ENCODE results near the gene CFL2.
"Not testable (repeated sequence)": the region's sequence is repeated elsewhere in the genome, so short reads cannot be mapped to it uniquely, and the experiment has no call there.

The CFL2 gene

DNA sequence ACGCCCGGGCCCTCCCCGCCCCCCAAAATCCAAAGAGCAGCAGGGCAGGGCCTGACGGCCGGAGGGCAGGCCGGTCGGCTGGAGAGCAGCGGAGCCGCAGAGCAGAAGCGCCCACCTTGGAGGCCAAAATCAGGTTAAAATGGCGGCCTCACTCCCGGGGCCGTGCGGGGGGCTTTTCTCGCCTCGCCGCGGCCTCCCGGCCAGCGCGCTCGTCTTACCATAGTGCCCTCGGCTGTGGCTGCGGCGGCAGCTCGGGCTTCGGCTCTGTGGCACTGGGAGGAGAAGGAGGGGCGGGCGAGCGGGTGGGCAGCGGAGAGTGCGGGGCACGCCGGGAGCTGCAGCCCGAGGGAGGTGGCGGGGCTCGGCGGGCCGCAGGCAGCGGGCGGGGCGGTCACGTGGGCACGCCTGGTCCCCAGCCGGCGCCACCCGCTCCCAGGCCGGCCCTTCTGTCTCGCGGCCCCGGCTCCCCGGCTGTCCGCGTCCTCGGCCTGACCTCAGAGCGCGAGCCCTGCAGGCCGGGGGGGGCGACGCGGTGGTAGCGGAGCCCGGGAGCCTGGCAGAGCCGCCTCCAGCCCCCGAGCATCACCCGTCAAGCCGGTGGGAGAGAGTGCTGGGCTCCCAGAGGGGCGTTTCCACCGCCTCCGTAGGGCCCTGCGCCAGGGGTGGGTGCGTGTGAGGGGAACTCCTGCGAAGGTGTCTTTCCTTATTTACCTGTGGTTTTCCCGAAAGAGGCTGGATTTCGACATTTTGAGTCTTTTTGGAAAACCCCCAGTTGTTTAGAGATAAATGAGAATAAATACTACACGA, at the start of gene CFL2:
Gene CFL2 (minus strand): TSS at position 274 of the 807 bp plus-strand sequence. CDS start 53 bp downstream, at position 221.
- peak; percentile 70 for DNase-seq

DNA sequence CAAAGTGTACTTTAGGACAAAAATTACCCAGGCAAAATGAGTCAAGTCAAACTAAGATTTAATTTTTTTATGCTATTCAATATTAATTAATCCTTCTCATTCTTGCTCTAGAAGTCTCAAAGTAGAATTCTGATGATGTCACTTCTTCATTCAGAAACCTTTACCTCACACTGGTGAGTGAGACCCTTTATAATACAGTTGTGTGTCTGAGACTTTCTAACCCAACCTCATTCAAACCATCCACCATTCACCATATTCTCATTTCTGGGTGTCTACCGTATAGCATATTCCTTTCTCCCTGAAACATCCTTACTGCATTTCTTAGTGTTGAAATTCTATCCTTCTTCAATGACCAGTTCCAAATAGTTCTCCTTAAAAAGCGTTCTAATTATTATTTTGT, 40.8 kb upstream of the CFL2 start:
- no peak for DNase-seq

DNA sequence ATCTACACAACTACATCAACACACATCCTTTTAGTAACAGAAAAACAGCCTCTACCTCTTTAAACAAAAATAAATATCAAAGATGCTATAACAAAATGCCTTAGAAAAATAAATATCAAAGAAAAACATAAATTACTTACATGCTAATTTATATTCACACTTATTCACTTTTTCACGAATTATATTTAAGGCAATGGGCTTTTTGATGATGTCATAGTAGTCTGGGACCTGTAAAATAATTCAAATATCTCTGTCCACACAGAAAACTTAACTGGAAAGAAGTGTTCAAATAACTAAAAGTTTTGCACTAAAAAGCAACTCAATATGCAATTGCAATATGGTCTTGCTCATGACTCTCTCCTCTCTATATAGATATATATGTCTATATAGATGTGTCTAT, 40.3 kb upstream of the CFL2 start:
- no peak for DNase-seq

DNA sequence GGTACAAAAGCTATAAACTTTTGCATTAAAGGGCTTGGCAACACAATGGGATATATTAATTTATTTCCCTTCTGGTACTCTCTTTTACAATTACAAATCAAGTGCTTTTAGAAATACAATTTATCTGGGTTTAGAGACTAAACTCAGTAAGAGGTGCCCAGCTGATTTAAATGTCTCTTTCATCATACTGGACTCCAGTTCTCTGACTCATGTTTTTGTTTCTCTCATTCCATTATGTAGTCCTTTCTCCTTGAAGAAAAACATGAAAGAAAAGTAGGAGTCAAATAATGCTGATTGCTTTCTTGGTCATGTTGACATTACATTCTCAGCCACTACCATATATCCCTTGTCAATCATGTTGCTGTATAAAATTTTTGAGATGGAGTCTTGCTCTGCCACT, 36.3 kb upstream of the CFL2 start:
- no peak for DNase-seq

DNA sequence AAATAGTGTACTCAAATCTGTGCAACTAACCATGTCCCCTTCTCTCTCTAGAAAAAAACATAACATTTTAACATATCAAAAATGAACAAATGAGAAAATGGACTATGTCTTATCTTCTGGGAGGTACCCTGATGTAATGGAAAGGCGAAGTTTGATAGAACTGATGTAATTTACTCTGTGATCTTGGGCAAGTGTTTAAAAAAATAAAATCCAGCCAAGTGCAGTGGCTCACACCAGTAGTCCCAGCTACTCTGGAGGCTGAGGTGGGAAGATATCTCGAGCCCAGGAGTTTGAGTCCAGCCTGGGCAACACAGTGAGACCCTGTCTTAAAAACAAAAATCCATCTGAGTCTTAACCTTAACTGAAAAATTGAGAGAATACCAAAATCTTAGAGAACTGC, 35.8 kb upstream of the CFL2 start:
- no peak for DNase-seq

DNA sequence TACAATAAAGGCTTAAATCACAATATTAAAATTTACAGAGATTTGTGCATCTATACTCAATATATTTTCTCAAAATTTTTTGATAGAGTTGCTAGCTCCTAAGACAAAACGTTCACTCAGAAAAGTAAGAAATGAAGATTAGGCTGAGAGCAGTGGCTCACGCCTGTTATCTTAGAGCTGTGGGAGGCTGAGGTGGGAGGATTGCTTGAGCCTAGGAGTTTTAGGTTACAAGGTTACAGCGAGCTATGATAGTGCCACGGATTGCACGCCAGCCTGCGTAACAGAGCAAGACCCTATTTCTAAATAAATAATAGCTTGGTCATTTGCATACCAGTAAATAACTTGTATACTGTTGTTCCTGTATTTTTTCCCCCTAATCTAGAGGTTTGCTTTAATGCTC, 35.0 kb upstream of the CFL2 start:
- no peak for DNase-seq

DNA sequence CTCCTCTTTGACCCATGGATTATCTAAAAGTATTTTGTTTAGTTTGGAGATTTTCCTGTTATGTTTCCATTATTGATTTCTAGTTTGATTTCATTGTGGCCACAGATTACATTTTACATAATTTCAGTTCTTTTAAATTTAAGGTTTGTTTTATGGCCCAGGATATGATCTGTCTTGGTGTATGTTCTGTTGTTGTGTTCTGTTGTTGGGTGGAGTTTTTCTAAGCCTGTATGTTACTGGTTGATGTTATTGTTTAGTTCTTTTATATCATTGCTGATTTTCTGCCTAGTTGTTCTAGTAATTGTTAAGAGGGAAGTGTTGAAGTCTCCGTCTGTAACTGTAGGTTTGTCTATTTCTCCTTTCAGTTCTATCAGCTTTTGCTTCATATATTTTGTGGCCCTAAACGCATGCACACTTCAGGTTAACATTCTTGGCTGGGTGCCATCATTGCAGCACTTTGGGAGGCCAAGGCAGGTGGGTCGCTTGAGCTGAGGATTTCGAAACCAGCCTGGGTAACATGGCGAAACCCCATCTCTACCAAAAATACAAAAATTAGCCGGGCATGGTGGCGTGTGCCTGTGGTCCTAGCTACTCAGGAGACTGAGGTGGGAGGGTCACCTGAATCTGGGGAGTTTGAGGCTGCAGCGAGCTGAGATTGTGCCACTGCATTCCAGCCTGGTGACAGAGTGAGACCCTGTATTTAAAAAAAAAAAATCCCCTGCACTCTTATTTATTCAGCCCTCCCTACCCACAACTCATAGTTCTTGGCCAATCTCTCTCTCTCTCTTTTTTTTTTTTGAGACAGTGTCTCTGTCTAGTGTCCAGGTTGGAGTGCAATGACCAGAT, 28.1 kb upstream of the CFL2 start:
- DNase-seq = no peak

DNA sequence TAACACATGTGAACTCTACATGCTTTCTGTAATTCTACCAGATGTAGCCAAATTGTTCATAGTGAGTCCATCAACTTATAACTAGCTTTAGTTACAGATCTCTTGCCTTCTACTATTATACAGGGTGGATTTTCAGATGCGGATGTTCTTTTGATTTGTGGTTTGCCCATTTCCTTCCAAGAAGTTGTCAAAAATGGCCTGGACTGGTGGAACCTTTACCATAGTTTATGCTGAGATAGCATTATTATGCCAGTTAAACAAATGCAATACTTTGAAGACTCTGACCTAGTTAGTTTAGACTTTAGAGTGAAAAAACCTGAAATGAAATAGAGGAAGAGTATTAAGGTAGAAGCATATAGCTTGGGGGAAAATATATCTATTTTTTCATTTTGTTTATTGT, 27.4 kb upstream of the CFL2 start:
- DNase-seq = no peak

DNA sequence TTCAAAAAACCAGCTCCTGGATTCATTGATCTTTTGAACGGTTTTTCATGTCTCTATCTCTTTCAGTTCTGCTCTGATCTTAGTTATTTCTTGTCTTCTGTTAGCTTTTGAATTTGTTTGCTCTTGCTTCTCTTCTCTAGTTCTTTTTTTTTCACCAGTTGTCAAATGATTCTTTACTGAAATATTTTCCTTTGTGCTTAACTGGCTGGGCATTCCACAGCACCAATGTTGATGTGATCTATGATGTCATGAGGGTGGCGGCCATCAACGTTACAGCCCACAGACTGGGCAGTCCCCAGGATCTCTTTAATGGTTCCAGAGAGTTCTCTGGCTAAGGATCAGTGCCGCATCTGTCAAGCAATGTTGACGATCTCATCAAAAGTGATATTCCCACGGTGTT, 25.7 kb upstream of the CFL2 start:
- DNase-seq = not testable (repeated sequence)

DNA sequence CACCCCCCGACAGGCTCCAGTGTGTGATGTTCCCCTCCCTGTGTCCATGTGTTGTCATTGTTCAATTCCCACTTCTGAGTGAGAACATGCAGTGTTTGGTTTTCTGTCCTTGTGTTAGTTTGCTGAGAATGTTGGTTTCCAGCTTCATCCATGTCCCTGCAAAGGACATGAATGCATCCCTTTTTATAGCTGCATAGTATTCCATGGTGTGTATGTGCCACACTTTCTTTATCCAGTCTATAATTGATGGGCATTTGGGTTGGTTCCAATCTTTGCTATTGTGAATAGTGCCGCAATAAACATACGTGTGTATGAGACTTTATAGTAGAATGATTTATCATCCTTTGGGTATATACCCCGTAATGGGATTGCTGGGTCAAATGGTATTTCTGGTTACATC, 22.7 kb upstream of the CFL2 start:
- not testable (repeated sequence) for DNase-seq

DNA sequence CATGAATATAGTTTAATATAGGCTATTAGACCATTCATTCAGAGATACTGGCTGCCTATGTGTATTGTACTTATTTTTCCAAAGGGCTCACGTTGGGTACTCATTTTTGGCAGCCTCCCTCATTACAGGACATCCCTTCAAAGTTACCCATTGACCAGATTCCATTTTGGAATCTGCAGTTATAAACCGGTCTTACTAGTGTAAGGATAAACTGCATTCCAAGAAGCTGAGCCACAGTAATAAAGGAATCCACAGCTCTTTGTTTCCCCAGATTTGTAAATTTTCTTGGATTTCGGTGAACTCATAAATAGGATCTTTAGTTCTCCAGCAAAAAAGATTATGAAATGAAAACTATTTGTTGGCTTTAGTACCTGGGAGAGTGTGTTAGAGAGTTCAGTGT, 18.9 kb upstream of the CFL2 start:
- DNase-seq = no peak

DNA sequence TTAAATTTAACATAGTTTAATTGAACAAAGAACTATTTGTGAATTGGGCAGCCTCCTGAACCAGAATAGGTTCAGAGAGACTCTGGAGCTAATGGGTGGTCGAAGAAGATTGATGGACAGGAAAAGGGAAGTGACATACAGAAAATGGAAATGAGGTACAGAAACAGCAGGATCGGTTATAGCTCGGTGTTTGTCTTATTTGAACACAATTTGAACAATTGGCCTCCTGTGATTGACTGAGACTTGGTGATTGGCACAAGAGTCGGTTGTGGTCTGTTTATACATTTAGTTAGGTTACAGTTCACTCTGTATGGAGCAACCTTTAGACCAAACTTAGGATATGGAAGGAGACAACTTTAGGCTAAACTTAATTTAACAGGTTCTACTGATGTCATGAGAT, 18.4 kb upstream of the CFL2 start:
- no peak for DNase-seq

DNA sequence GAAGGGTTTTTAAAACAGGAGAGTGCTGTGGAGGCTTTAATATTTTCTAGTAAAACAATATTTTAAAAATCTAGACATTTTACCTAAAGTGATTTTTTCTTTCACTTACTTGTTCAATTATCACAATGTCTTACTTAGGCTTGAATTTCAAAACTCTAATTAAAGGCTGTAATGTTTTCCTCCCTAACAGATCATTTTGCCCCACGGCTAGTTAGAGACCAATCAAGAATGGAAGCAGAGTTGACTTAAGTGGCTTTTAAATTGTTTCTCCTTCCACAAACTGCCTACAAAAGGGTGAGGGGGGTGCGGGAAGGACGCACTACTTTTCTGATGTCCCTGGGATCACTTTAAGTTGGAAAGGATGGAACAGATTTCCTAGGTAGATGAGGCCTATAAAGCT, 9.5 kb upstream of the CFL2 start:
- DNase-seq = no peak

DNA sequence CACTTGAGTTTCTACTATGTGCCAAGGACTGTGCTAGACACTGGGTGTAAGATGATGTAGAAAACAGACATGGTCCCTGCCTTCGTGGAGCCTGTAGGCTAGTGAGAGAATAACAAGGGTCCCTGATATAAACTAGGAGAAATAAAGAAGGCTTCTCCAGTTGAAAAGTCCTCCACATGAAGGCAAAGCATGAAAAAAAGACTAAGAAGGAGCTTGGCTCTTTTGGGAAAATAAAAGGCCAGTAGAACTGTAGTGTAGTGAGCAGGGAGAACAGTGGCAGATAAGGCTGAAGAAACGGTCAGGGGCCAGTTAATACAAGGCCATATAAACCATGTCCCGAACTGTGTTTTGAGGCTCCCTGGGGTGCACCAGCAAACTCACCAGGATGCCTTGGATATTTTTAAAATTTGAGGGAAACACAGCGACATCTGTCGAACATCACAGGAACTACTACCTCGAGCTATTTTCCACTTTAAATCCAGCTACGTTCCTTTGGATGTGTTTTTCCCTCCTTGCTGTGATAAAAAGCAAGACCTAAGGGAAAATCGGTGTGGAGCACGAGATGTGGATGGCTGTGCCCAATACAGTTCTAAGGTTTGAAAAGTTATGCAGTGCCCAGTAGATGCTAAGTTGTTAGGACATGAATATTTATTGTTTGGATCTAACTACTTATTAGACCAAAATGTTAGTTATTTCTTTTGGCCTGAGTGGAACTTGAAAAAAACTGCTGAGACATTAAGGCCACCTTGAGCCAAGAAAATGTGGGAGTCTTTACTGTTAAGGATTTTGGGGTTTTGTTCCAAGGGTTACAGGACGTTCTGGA, 8.5 kb upstream of the CFL2 start:
- DNase-seq = peak; percentile 66

DNA sequence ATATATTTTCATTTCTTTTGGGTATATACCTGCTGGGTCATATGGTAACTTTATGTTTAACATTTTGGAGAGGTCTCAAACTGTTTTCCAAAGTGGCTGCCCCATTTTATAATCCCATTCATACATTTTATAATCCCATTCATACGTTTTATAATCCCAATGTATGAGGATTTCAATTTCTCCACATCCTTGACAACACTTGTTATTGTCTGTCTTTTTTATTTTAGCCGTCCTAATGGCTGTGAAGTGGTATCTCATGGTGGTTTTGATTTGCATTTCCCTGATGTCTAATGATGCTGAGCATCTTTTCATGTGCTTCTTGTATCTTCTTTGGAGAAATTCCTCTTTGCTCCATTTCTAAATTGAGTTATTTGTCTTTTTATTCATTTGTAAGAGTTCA, 6.7 kb upstream of the CFL2 start:
- no peak for DNase-seq

DNA sequence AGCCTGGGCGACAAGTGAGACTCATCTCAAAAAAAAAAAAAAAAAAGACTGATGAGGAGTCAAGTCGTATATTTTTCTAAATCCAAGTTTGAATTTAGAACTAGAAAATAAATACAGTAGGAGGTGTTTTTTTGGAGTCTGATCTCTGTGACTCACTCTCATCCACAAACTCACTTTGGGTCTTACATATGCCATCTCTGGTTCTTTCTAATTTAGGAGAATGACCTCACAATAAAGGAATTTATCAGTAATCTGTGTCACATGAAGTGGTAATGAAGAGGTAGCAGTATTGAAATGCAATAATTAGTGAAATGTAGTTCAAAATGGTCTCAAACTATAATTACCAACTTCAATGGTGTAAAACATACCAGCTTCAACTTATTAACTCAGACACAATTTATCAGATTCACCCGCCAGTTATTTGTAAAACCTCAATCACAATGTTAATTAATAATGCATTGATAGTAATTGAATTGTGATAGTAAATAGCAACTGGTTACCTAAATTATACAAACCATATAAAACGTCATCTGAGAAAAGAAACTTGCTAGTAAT, 4.4 kb upstream of the CFL2 start:
- DNase-seq = no peak

DNA sequence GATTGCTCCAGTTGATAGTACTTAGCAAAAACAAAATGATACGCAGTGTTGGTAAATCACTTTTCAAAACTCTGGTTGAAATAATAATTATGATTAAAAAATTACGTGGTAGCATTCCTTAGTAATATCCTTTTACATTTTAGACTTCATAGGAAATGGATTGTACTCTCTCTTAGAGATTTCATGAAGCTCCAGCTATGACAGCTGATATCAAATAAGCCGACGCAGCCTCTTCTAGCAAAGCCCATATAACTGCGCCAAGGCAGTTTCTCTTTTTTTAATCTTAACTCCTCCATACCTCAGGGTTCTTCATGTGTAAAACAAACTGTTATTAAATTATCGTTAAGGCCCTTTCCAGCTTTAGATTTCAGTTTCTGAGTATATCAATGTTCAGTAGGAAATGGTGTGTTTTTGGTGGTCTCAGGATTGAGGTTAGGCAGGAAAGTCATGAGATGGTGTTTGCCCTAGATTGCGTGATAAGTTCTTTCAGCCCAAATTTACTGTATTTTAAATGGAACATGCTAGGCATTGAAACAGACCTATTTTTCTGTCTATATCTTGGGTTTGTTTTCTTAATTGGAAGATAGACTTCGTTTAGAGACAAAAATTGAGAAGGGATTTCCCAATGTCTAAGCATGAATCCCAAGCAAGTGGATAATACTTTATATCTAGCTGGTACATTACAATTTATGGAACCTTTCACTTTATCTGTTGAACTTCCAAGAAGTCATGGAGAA, 902 bp upstream of the CFL2 start:
- no peak for DNase-seq

DNA sequence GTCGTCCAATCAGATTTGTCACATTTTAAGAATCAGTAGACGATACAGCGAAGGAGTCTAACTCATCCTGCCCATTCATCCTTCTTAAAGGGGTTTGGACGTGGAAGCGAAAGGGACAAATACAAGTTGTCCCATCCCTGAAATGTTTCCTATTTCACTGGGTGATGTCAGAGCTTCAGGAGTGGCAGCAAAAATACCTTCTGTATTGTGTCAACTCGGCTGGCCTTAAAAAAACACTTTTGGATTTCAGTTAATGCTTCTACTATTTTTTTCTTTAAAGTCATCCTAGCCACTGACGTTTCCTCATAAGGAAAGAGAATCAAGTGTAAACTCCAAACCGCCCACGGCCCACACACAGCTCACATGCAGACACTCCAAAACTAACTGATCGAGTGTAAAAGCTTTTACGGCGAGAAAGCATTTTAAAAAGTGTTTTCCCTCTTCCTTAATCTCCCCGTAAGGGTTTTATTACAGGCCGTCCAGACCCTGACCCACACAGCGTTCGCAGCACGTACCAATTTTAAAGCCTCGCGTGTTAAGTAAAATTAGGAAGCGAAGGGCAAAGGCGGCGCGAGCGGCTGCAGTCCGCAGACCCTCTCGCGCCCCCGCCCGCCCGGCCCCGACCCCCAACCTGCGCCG, 593 bp downstream of the CFL2 start:
- peak; percentile 24 for DNase-seq

DNA sequence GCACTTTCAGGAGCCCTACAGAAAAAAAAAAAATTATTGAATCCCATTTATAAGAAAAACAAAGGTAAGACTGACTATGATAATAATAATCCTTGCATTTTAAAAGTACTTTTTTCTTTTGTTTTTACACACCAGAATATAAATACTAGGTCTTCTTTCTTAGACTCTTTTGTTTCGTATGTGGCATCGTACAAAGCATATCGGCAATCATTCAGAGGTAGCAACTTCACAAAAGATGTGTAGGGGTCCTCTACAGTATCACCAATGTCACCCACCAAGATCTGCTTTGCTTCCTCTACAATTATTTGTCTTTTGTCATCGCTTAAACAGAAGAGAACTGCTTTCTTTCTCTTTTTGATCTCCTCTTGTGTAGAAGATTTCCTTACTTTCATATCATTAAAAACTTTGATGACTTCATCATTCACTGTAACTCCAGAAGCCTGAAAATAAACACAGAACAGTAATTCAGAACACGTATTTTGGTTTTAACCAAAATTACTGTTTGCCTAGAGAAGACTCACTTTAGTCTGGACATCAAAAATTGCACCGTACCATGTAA, 1.2 kb downstream of the CFL2 start:
- DNase-seq = no peak

DNA sequence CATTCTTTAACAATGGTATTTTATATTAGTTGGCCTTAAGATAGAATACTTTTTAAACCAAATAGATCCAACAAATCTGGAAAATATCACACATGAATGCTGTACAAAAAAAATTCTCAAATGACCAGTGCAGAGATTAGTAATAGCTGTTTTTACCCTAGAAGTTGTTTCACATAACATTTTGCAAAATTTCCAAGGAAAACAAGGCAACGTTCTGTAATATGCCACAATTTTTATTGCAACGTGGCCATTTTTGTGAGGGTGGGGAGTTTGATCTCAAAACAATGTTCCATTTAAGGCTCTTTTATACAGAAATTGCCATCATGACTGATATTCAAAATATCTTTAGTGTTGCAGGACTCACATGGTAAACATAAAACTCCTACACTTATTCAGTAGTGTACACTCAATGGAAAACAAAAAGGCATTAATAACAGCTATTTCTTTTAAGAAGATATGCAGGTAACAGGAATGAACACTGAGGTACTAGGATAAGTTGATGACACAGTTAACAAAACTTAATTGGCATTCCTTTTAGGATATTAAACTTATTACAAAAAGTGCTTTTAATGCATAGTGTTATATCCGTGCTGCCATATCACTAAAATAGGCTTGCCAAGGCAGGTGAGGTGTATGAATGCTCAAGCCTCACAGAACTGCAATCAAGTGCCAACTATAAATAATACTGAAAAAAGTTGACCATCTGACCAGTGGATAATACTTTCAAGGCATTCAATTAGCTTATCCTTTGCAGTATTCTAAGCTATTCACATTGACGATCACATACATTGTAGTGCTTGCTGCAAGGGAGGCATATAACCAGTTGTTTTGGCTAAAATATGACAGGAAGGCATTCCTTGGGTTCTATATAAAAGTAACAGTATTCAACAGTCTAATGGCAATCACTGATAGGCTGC, 2.3 kb downstream of the CFL2 start:
- DNase-seq = no peak

Measured in hematopoietic multipotent progenitor cell treated with erythropoietin and hydrocortisone succinate and interleukin-3 and kit ligand, for 8 days (in vitro differentiated cells).